A549 (cell line): ENCODE results near the gene COMMD3. TPM values are rescaled to one million over a fixed set of nuclear protein-coding genes. Genes with fewer than 3 reads are reported as not detected.

Experiments
- ATAC-seq, 2 experiments: fragments of 200-7000 bp in 1 of 2; fragments of >200 bp in 1 of 2; cut with Nextera tagmentation in 1 of 2; cut with Tn5 transposase in 1 of 2; 3 replicates each; pipeline versions ENCODE4 v1.8.0 to v1.9.1; 2018 to 2020; ENCODE audit warnings: mild to moderate bottlenecking in 1 of 2, moderate library complexity in 1 of 2
- CTCF ChIA-PET: fragments of 300-600 bp; sonication (Branson Sonifier 250); formaldehyde crosslinking; extraction: SDS; loops from one replicate; lab custom pipeline; 2021; ENCODE audit warnings: antibody characterized with exemption, inconsistent platforms; lab: Yijun Ruan, JAX
- POLR2A ChIA-PET: fragments of 350-600 bp; formaldehyde crosslinking; extraction: SDS; loops from one replicate; lab custom pipeline; 2021; ENCODE audit warnings: antibody characterized with exemption, inconsistent platforms; lab: Yijun Ruan, JAX
- DNase-seq, 2 experiments: peaks; one replicate each; pipeline versions ENCODE4 v3.0.0 to v3.0.0-alpha.2; 2011 to 2016; ENCODE audit warnings: low read depth in 1 of 2, low spot score in 1 of 2
- FAIRE-seq: peaks from 2 replicates; lab custom pipeline; 2011; peaks lifted over from hg19 to GRCh38; lab: Jason Lieb, UNC
- H3K27ac ChIP-seq, 2 experiments: fragments of >200 bp; sonication (Bioruptor Twin); formaldehyde crosslinking; 3 replicates each; pipeline ENCODE4 v1.5.1; 2016 to 2017
- H3K4me1 ChIP-seq: fragments of >200 bp; sonication (Bioruptor Twin); formaldehyde crosslinking; 3 replicates; pipeline ENCODE4 v1.6.1; 2016
- H3K4me2 ChIP-seq: fragments of >200 bp; sonication (Bioruptor Twin); formaldehyde crosslinking; 3 replicates; pipeline ENCODE4 v1.6.1; 2016
- H3K4me3 ChIP-seq: fragments of >200 bp; sonication (Bioruptor Twin); formaldehyde crosslinking; 3 replicates; pipeline ENCODE4 v1.5.1; 2016
- H3K9me3 ChIP-seq: fragments of >200 bp; sonication (Bioruptor Twin); formaldehyde crosslinking; 3 replicates; pipeline ENCODE4 v1.6.1; 2016
- CBX8 ChIP-seq: fragments of 200-600 bp; sonication (generic); IDR thresholded peaks from 2 replicates; pipeline ENCODE4 v1.6.1; 2016
- ELK1 ChIP-seq: fragments of 150-350 bp; IDR thresholded peaks from 2 replicates; pipeline ENCODE4 v1.6.1; 2014; ENCODE audit warnings: low read depth, mild to moderate bottlenecking, low read length
- ESRRA ChIP-seq: fragments of 150-350 bp; IDR thresholded peaks from 2 replicates; pipeline ENCODE4 v1.6.1; 2014; ENCODE audit warnings: mild to moderate bottlenecking, low read length, borderline replicate concordance
- FOSB ChIP-seq: fragments of 250-450 bp; sonication (Bioruptor Pico); IDR thresholded peaks from 2 replicates; pipeline ENCODE4 v1.5.0; 2020; ENCODE audit warnings: mild to moderate bottlenecking, moderate library complexity
- FOXS1 ChIP-seq: fragments of 250-450 bp; sonication (Bioruptor Pico); IDR thresholded peaks from 2 replicates; pipeline ENCODE4 v1.5.0; 2020; ENCODE audit warnings: mild to moderate bottlenecking, moderate library complexity
- GATA3 ChIP-seq: IDR thresholded peaks from 2 replicates; pipeline ENCODE4 v1.6.1; 2012; ENCODE audit warnings: borderline replicate concordance
- HDAC2 ChIP-seq: fragments of 200-600 bp; sonication (generic); IDR thresholded peaks from 2 replicates; pipeline ENCODE4 v1.6.1; 2016
- HOXA7 ChIP-seq: fragments of 250-450 bp; sonication (Bioruptor Pico); IDR thresholded peaks from 2 replicates; pipeline ENCODE4 v1.5.0; 2020; ENCODE audit warnings: mild to moderate bottlenecking, moderate library complexity
- HOXB5 ChIP-seq: fragments of 250-450 bp; sonication (Bioruptor Pico); IDR thresholded peaks from 2 replicates; pipeline ENCODE4 v1.5.0; 2020; ENCODE audit warnings: mild to moderate bottlenecking, moderate library complexity
- KDM5A ChIP-seq: fragments of 200-600 bp; sonication (generic); IDR thresholded peaks from 2 replicates; pipeline ENCODE4 v1.6.1; 2016; ENCODE audit warnings: antibody characterized with exemption, mild to moderate bottlenecking
- MAFK ChIP-seq: fragments of 450-650 bp; IDR thresholded peaks from 2 replicates; pipeline ENCODE4 v1.6.1; 2014; ENCODE audit not compliant: partially characterized antibody
- MAZ ChIP-seq: fragments of 150-350 bp; IDR thresholded peaks from 2 replicates; pipeline ENCODE4 v1.6.1; 2014; ENCODE audit warnings: antibody characterized with exemption, low read depth, low read length, borderline replicate concordance
- NR3C1 ChIP-seq: fragments of >200 bp; sonication (Bioruptor Twin); formaldehyde crosslinking; IDR thresholded peaks from 3 replicates; pipeline ENCODE4 v1.6.1; 2017
- PHF8 ChIP-seq: fragments of 200-600 bp; sonication (generic); IDR thresholded peaks from 2 replicates; pipeline ENCODE4 v1.6.1; 2016; ENCODE audit warnings: low read depth, mild to moderate bottlenecking, antibody characterized with exemption, moderate library complexity, borderline replicate concordance
- RNF2 ChIP-seq: fragments of 200-600 bp; sonication (generic); IDR thresholded peaks from 2 replicates; pipeline ENCODE4 v1.6.1; 2016; ENCODE audit warnings: low read depth, mild to moderate bottlenecking, antibody characterized with exemption, moderate library complexity, borderline replicate concordance
- ZC3H11A ChIP-seq: fragments of 450-650 bp; IDR thresholded peaks from 2 replicates; pipeline ENCODE4 v1.6.1; 2014; ENCODE audit warnings: antibody characterized with exemption, mild to moderate bottlenecking
- WGBS: methylation state at CpG from one replicate; pipeline ENCODE4 v1.1.6; 2017; ENCODE audit errors: missing lambda C conversion rate; 5-methylcytosine and 5-hydroxymethylcytosine counted together
- polyA plus RNA-seq, 4 experiments: library from polyadenylated mRNA; depleted of rRNA in 3 of 4; stranded (reverse); fragments of >200 nt; fragmentation: RNase III in 1 of 4; extraction: RNeasy Plus Mini Kit Qiagen cat#74134 plus additional on column Dnase treatment in 1 of 4; gene quantifications; 2 replicates in 3 of 4; 3 replicates in 1 of 4; pipeline ENCODE4 v1.2.3, GENCODE V29; 2011 to 2017
- TF ChIP-seq, protein P1 (sequence below): fragments of 200-600 bp; sonication (generic); IDR thresholded peaks from 2 replicates; pipeline ENCODE4 v1.6.1; 2016; ENCODE audit warnings: antibody characterized with exemption, mild to moderate bottlenecking, moderate library complexity
- TF ChIP-seq, protein P2 (sequence below): IDR thresholded peaks from 2 replicates; pipeline ENCODE4 v1.6.1; 2012
- TF ChIP-seq, protein P3 (sequence below): fragments of >200 bp; sonication (Bioruptor Twin); formaldehyde crosslinking; IDR thresholded peaks from 3 replicates; pipeline ENCODE4 v1.5.1; 2016

The COMMD3 gene
- polyA plus RNA-seq, 2 of the 4 experiments (the other 2 are of a cell fraction), result 42.2 to 70.8 TPM

DNA sequence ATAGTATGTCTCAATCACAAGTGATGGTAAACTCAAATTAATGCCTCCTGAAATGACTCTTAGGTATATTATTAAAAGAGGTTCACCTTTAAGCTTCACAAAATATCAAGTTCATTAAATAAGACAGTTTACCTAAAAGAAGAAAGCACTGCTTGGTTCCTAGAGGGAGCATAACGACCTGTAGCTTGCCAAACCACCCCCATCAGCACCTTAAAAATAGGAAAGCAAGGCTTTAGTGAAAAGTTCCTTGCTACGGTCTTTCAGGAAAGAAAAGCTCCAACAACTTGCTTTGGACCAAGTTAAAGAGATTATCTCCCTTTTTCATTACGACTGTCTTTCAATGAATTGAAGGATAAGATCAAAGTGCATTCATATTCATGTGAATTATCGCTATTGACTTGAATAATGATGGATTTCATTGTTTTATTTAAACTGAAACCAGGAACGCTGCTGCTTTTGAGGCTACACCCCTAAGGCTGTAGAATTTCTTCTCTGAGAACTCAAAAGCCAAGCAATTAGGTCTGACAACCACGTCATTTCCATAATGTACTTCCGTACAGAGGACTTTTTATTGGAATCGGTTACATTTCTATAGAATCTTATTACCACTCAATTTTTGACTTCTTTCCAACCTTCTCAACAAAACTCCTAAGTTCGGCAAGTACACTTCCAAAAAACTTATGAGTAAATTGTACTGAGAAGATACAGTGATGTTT, 22.2 kb downstream of the COMMD3 start:
- Histone ChIP-seq H3K9me3 (no peaks in the 10 kb centered on the region), H3K4me1 (peaks cover 17% of the 10 kb centered on the region; the same call in 1 of the 3 replicates), H3K4me2 (no peak overlapping the region), H3K4me3 (no peak overlapping the region), H3K27ac (no peak overlapping the region)
- 62% methylated on average over 9 of the region's 9 CpGs for WGBS
- no peak for ATAC-seq
- no peak for DNase-seq
- FAIRE-seq, result no peak
- POLR2A ChIA-PET, result no interaction called here
- TF ChIP-seq, protein P1, sequence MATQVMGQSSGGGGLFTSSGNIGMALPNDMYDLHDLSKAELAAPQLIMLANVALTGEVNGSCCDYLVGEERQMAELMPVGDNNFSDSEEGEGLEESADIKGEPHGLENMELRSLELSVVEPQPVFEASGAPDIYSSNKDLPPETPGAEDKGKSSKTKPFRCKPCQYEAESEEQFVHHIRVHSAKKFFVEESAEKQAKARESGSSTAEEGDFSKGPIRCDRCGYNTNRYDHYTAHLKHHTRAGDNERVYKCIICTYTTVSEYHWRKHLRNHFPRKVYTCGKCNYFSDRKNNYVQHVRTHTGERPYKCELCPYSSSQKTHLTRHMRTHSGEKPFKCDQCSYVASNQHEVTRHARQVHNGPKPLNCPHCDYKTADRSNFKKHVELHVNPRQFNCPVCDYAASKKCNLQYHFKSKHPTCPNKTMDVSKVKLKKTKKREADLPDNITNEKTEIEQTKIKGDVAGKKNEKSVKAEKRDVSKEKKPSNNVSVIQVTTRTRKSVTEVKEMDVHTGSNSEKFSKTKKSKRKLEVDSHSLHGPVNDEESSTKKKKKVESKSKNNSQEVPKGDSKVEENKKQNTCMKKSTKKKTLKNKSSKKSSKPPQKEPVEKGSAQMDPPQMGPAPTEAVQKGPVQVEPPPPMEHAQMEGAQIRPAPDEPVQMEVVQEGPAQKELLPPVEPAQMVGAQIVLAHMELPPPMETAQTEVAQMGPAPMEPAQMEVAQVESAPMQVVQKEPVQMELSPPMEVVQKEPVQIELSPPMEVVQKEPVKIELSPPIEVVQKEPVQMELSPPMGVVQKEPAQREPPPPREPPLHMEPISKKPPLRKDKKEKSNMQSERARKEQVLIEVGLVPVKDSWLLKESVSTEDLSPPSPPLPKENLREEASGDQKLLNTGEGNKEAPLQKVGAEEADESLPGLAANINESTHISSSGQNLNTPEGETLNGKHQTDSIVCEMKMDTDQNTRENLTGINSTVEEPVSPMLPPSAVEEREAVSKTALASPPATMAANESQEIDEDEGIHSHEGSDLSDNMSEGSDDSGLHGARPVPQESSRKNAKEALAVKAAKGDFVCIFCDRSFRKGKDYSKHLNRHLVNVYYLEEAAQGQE, result no peak
- TF ChIP-seq, protein P2, sequence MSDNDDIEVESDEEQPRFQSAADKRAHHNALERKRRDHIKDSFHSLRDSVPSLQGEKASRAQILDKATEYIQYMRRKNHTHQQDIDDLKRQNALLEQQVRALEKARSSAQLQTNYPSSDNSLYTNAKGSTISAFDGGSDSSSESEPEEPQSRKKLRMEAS, result no peak
- TF ChIP-seq MAFK (no peak), MAZ (no peak), HDAC2 (no peak), CBX8 (0 out of 2 replicates have a peak, but pooled peaks have one; percentile 22), KDM5A (no peak), FOSB (no peak), HOXB5 (CRISPR knock-in tag) (no peak)
- CTCF ChIA-PET, result no interaction called here

GRCh38 chr10:22338931-22339330, 22.7 kb downstream of the COMMD3 start:
- Histone ChIP-seq H3K4me1 (peaks cover 17% of the 10 kb centered on the region; the same call in 1 of the 3 replicates), H3K4me2 (no peak overlapping the region)
- TF ChIP-seq NR3C1, result no peak
- TF ChIP-seq FOSB, result no peak
- TF ChIP-seq ZC3H11A, result no peak
- no peak for TF ChIP-seq ELK1
- no peak for TF ChIP-seq FOXS1
- no peak for TF ChIP-seq GATA3
- TF ChIP-seq HOXA7 (CRISPR knock-in tag), result no peak
- TF ChIP-seq PHF8, result no peak
- no peak for TF ChIP-seq ESRRA
- TF ChIP-seq, all 56 proteins: peak for 0
- ChIA-PET CTCF (no interaction called here), POLR2A (no interaction called here)
- no peak for ATAC-seq
- Histone ChIP-seq H3K9me3 (no peaks in the 10 kb centered on the region), H3K4me3 (no peak overlapping the region), H3K27ac (no peak overlapping the region)
- no peak for DNase-seq
- no peak for FAIRE-seq

- ATAC-seq, result peak; percentile 16 to 43; a peak in 3 of 6 replicates
- TF ChIP-seq RNF2 (0 out of 2 replicates have a peak, but pooled peaks have one; percentile 73), CBX8 (peak; percentile 77; the same call in 1 of the 2 replicates)
- TF ChIP-seq, protein P3, sequence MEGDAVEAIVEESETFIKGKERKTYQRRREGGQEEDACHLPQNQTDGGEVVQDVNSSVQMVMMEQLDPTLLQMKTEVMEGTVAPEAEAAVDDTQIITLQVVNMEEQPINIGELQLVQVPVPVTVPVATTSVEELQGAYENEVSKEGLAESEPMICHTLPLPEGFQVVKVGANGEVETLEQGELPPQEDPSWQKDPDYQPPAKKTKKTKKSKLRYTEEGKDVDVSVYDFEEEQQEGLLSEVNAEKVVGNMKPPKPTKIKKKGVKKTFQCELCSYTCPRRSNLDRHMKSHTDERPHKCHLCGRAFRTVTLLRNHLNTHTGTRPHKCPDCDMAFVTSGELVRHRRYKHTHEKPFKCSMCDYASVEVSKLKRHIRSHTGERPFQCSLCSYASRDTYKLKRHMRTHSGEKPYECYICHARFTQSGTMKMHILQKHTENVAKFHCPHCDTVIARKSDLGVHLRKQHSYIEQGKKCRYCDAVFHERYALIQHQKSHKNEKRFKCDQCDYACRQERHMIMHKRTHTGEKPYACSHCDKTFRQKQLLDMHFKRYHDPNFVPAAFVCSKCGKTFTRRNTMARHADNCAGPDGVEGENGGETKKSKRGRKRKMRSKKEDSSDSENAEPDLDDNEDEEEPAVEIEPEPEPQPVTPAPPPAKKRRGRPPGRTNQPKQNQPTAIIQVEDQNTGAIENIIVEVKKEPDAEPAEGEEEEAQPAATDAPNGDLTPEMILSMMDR, result no peak
- Histone ChIP-seq H3K4me1 (peaks cover 17% of the 10 kb centered on the region; the same call in 1 of the 3 replicates), H3K4me2 (peak overlapping the region; percentile 93), H3K9me3 (no peaks in the 10 kb centered on the region), H3K27ac (peak overlapping the region; percentile 92 to 99; a peak in 4 of 6 replicates), H3K4me3 (peak overlapping the region; percentile 73)
- ChIA-PET CTCF (interaction anchor here (0.6 to 1.4 kb wide), 8 partner anchors 8 to 1066 kb away, joined by 3 to 6 read pairs (median 4); no protein-coding TSS in a partner anchor), POLR2A (interaction anchor here (0.6 to 2.3 kb wide), 18 partner anchors 8 to 844 kb away, joined by 3 to 21 read pairs (median 5); partner anchors contain the start of genes COMMD3 and DNAJC1)
- FAIRE-seq, result no peak
- DNase-seq, result no peak
- WGBS, result 3% methylated on average over 13 of the region's 13 CpGs
Measured at GRCh38 chr10:22339761-22340328, 23.7 kb downstream of the COMMD3 start.
